ENCODE data around the gene CORO2A.
"Not testable (repeated sequence)": the region's sequence is repeated elsewhere in the genome, so short reads cannot be mapped to it uniquely, and the experiment has no call there.

Gene CORO2A

DNA sequence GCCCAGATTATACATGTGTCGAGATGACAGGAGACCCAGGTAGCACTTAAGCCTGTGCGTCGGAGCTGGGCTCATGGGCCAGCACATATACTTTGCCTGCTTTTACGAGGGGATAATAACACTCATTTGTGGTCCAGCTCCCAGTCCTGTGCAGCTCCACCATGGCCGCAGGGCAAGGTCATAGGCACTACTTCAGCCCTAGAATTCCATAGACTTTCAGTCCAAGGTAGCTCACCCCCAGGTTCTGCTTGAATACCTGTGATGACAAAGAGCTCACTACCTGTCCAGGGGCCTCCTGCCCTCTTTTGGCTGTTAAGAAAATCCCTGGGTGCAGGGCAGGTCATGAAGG lies 1.7 kb downstream of the CORO2A start:
- no peak for DNase-seq

DNA sequence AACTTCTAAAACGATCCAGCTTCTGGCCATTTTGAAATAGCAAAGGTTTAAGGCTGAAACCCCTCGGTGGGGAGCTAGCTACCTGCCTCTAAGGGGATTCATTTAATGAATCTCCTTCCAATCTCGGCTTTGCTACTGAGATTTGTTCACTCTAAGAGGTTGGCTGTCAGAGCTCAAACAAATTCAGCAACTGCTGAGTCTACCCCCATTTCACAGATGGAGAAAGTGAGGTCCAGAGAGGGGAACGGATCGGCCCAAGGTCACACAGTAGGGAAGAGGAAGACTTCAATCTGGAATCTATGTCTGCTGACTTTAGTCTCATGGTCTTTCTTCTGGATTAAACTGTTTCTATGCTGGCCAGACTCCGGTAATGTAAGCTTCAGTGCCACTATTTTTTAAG lies 3.0 kb downstream of the CORO2A start:
- no peak for DNase-seq

DNA sequence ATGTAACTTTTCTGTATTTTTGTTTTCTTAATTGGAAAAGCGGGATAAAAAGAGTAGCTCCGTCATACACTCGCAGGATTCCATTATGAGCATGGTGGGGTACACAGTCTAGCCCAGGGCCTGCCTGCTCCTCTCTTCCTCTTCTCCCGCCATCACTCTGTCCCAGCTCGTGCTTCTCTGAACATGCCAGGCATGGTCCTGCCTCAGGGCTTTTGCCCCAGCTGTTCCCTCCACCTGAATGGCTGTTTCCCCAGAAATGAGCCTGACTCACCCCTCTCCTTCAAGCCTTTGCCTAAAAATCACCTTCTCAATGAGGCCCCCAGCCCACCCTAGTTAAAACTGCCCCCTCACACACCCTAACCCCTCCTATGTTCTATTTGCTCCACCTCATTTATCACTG lies 4.5 kb downstream of the CORO2A start:
- DNase-seq: no peak

DNA sequence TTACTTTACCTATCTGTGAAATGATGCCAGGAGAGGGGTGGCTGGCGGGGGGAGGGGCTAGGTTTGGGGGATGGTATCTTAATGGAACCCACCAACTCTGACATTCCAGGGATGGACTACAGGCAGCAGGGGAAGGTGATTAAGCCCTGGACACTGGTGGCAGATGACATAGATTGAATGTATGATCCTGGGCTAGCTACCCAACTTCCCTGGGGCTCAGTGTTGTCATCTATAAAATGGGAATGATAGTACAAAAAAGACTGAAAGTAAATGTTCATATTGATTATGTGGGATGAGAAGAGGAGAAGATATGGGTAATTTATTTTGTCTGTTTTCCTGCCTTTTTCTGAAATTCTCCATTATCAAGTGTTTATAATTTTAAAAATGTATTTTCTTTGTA lies 6.2 kb downstream of the CORO2A start:
- no peak for DNase-seq

DNA sequence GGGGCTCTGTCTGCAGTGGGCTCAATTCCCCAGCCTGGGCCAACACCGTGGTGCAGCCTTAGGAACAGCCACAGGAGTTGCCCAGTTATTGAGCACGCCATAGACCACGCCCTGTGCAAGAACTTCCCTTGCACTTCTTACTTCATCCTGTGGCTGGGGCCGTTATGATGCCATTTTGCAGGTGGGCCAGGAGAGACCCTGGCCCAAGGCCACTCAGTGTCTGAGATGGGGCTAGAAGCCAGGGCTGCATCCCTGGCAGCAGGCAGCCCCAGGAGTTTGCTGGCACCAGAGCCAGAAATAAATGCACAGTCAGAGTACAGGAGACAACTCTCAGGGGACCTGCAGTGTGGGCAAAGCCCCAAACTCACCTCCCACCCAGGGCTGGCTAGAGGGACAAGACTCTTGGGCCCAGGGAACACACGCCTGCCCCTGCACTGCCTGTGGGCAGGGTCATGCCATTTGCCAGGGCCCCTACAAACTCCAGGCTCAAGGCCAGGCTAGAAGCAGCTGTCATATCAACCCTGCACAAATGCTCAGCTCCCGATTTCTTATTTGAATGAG lies 6.7 kb downstream of the CORO2A start:
- DNase-seq: no peak

DNA sequence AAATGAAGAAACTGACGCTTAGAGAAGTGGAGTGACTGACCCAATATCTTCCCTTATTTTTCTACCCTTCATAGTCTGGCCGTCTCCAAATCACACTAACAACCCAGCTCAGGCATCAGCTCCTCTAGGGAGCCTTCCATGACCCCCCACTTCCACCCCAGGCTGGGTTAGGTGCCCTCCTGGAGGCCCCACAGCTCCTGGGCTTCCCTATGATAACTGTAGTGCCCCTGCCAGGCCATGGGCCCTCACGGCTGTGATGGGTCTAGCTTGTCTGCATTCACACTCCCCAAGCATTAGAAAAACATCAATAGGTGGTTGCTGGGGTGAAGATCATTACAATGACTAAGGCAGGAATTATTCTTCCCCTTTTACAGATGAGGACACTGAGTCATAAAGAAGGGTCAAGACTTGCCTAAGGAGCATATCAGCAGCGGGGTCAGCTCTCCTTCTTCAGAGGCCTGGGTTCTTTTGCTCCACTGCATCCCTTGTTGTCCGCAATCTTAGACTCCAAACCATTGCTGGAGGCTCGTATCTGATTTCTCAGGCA lies 7.3 kb downstream of the CORO2A start:
- no peak for DNase-seq

DNA sequence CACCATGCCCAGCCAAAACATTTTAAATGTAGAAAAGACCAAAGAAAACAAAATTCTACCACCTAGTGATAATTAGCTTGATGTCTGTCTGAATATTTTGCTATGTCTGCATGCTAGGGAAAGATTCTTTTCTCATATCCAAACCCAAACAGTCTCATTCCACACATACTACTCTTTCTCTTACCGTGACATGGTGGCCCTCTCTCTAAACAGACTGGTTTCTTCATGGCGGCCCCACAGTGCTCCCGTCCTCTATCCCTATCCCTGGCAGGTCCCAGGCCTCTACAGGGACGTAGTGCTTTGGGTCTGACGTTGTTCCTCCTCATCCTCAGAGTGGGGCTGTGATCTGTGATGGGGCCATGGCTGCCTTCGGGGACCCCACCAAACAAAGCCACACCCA lies 8.1 kb downstream of the CORO2A start:
- no peak for DNase-seq

DNA sequence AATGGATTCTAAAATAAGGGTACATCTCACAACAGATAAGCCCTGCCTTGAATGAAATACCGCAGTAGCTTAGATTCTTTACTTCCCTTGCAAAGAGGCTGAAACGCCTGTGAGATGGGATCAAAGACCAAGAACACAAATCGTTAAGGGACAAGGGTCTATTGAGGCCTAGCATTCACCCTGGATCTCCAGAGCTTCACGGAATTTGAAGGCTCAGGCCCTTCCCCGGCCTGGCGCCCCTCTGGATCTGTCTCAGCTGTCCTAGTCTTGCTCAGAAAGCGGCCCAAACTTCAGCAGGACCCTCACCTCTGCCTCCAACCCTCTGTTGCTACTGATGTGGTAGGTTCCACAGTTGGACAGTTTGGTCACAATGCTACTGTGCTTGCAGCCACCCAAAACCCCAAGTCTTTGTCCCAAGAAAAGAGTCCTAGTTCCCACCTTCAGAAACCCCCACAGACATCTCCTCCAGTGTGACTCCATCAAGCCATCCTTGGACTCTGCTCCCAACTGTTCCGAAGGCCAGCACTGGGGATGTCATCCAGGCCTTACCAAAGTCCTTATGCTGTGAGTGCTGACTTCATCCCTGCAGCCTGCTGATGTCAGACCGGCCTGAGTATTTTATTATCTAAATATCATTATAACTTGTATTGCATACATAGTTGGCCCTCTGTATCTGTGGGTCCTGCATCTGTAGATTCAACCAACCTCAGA lies 9.4 kb downstream of the CORO2A start:
- no peak for DNase-seq

DNA sequence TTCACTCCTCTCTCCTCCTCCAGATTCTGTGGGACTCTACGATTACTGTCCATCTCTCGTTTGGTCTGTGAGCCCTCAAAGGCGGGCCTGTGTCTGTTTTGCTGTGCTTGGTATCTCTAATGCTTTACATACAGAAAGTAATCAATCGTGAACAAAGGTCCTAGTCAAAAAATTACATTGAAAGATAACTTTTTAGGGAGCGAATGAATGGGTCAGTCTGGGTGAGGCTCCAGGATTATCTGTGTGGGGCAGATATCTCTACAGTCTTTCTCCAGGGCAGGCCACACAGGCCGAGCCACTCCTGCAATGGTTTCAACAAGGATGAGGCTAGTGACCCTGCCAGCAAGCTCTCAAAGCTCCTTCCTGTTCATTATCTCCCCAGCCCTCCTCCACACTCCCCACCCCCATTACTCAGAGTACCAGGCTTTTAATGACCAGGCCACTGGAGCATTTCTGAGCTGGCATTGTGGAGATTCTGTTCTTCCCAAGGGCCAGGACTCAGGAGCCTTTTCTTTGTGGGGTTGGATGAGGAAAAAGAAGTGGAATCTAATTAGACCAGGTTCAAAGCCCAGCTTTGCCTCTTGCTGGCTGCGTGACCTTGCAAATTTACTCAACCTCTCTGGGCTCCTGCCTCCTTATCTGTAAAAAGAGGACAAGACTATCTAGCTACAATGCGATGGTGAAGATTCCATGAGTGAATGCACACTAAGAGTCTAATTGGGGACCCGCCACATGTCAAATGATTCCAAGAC lies 10.2 kb downstream of the CORO2A start:
- DNase-seq: no peak

DNA sequence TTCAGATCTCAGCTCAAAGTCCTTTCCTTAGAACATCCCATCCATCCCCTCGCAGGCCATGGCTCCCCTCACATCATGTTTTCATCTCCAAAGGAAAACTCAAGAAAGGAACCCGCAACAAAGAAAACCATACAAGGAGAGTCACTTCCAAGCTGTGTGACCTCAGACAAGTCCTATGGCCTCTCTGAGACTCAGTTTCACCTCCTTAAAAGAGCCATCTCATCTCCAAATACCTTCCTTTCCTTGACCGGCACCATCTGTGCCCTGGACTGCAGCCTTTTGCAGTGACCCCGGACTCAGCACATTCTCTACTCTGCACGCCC lies 10.7 kb downstream of the CORO2A start:
- no peak for DNase-seq

DNA sequence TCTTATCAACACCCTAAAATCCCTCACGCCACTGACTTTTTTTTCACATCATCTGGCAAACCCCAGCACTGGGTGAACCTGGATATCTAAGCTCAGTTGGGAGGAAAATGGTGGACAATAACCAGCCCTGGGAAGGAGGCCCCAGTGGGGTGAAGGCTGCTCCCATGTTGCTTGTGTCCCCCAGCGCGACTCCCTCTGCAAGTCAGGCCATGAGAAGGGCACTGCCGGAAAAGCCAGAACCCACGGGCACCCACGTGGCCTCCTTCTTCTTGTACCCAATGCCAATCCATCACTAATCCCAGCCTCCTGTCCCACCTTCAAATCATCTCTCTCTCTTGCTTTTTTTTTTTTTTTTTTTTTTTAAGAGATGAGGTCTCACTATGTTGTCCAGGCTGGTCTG lies 11.4 kb downstream of the CORO2A start:
- DNase-seq: no peak

DNA sequence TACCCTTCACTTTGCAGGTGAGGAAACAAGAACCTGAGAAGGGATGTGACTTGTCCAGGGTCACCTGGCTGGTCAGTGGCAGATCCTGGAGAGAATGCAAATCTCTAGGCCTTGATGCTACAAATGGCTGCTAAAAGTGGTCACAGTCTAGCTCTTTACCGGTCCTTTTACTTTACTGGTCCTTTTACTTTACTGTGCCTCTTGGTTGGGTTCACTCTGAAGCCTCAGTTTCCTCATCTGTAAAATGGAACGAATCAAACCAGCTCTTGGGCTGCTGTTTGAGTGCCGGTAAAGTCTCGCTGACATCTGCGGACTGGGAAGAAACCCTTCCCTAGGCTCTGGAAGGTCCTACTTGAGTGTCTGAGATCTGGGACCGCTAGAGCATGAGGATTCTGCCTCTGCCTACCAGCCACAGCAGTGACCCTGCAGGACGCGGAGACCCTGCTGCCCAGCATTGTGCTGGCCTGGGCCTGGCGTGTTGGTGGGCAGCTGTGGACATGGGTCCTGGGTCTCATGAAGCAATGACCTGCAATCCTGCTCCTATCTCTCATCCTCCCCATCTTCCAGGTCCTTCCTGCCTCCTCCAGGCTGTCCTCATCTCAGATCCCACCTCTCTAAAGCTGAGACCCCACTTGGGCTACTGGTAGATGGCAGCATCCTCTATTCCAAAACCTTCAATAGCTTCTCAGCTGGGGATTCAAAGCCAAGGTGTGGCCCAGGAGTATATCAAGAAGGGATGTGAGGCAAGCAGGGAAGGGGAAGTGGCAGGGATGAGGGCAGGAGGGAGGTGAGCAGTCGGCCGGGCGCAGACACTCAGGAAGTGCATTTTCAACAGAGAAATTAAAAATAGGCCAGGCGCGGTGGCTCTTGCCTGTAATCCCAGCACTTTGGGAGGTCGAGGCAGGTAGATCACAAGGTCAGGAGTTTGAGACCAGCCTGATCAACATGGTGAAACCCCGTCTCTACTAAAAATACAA lies 13.3 kb downstream of the CORO2A start:
- no peak for DNase-seq

DNA sequence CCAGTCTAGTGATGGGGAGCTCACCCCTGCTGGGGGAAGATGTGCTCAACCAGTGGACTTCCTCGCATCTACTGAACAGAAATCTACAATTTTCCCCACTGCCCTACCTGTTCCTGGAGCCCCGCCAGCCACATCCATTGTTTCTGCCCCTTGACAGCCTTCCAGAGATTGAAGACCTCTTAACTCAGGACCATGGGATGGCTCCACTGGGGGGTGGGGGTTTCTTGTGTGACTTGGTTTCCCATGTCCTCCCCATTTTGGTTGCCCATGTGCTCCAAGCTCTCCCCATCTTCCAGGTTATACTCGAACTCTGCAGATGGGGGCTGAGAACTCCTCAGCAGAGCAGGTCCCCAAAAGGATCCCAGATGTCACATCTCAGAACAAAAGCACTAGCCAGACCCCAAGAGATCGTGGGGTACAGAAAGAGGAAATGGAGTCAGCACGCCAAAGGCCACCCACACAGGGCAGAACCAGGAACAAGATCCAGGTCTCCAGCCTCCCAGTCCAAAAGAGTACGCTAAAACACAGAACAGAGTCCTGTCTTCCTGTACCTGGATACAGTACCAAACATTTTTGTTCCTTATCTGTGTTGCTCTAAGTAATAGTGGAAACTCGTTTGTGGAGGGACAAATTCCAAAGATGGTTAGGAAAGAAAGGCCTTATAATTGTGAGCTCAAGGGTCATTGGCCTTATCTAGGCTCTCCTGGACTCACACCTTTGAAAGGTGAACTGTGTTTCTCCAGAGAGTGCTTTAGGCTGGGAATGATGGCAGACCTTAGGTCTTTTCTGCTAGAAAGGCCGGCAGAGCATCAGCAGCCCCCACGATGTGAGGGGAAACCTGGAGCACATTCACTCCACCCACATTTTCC lies 15.8 kb downstream of the CORO2A start:
- DNase-seq: no peak

DNA sequence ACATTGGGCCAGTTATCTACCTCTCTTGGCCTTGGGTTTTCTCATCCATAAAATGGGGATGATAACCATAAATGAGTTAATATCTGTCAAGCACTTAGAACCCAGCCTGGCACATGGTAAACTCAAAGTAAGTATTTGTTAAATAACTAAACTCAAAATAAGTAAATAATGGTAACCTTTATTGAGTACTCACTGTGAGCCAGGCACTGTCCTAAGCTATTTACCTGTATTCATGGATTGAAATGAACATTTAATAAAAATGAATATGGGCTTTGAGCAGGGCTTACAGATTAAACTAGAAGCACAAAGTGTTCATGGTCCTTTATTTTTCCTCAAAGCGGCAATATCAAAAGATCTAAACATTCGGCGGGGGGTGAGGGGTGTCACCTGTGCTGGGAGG lies 16.7 kb downstream of the CORO2A start:
- no peak for DNase-seq

DNA sequence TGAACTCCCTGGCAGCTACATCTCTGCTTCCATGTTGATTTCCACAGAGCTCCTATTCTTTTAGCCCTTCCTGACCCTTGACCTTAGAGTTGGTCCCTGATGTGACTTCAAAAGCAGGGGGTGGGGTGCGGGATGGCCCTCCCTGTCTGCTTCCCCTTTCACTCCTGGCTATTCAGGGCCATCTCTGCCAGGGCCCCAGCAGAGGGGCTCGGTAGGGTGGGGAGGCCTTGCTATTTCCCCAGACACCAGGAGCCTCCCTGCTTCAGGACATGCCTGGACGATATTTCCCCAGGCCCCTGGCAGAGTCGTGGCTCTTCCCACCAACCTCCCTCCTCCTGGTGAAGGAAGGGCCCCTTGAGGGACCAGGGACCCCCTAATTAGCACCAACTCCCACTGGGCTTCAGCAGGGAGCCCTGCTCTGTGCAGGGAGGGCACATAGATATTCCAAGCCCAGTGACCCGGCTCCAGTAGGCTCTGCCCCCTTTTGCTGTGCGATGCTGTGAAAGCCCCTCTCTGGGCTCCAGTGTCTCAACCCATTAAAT lies 17.3 kb downstream of the CORO2A start:
- no peak for DNase-seq

DNA sequence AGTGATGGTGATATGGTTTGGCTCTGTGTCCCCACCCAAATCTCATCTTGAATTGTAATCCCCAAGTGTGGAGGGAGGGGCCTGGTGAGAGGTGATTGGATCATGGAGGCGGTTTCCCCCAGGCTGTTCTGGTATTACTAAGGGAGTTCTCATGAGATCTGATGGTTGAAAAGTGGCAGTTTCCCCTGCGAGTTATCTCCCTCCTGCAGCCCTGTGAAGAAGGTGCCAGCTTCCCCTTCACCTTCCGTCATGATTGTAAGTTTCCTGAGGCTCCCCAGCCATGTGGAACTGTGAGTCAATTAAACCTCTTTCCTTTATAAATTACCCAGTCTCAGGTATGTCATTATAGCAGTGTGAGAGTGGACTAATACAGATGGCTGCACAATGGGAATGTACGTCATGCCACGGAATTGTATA lies 17.9 kb downstream of the CORO2A start:
- not testable (repeated sequence) for DNase-seq

DNA sequence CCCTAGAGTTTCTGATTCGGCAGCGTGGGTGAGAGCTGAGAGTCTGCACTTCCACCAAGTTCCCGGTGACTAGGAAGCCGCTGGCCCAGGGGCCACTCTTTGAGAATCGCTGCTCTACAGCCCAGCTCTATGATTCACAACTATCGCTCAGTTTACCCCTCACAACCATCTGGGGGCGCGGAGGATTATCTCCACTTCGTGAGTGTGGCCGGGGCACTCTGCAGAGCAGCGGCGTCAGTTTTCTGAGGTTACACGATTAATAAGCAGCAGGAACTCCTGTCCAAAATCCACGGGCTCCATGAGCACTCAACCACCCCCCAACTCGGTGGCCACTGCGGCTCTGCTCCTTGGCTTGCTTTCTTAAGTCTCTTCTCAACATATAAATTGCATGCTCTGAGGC lies 19.3 kb downstream of the CORO2A start:
- no peak for DNase-seq

DNA sequence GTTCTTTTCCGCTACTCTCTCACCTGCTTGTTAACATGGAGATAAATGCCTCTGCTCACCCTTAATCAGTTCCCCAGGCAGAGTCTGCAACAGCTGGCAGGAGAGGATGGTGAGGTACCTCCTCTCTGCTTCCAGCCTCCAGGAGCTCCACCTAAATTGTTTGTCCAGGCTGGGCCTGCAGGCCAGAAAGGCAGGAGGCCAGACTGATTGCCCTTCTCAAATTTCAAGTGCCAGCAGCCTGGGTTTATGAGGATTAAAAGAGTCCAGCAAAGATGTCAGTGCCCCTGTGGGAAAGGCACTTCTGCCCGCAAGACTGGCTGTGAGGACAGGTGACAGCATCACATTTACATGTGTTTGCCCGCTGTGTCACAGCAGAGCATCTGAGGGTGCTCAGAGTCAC lies 19.8 kb downstream of the CORO2A start:
- no peak for DNase-seq

DNA sequence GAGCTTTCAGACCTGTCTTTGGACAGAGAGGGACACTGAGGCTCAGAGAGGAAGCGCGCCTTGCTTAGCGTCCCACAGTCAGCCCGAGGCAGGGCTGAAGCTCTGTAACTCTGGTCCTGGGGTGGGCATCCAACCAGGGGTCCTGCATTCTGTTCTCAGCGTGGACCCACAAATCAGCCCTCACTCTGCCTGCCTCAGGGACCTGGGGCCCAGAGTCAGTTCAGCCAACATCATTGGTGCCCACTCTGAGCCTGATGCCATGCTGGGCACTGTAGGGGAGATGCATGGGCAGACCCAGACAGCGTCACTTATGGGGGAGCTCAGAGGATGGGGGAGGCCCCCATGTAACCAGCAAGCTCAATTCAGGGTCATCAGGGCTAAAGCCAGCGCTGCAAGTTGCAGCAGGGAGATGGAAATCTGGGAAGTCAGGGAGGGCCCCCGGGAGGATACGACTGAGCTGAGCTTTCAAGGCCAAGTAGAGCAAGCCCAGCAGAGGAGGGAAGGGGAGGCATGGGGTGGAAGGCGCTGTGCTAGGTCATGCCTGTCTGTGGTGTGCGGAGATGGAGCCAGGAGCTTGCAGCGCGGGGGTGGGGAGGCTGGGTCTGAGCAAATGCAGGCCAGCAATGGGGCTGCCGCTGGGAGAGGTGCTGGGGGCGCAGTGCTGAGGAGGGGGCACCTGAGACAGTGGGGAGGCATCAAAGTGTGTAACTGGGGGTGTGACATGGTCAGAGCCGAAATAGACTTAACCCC lies 21.1 kb downstream of the CORO2A start:
- DNase-seq: no peak

DNA sequence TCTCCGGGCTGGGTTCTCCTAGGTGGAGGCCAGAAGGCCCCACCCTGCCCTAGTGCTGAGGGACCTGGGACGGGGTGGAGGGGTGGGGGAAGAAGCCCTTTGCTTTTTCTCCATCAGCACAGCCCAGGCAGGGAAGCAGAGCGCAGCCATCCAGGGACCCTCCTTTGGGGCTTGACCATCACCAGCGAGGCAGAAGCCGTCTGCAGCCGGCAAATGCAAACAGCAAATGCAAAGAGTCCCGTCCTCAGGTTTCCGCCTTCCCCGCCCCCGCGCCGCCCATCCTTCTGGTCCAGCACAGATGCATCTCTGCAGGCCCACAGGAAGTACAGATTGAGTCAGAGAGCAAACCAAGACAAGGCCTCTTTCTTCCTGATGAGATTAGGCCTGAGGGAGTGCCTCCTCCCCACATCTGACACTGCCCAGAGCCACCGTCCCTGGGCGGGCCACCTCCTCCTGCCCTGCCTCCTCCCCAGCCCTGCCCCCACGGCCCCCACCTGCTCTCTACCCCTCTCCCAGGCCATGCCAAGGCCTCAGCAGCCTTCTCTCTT lies 23.4 kb downstream of the CORO2A start:
- DNase-seq: no peak

All from midbrain (tissue), 1 donor.